ENCODE data around the gene FOSL2.

FOSL2 gene

DNA sequence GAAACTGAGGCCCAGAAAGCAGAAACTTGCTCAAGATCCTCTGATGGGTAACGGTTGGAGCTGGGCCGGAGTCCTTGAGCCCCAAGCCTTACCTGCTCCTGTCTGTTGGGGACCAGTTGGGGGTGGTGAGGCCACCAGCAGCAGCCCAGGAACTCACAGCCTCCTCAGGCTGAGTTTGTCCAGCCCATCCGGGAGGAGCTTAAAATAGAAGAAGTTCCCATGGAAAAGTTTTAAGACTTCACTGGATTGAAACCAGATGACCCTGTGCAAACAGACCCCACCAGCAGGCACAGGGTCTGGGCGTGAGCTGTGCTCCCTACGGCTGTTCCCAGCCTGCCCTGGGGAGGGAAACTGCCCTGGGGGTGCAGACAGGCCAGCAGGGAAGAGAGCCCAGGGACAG lies 40.6 kb upstream of the FOSL2 start:
- H3K4me3 Mint-ChIP-seq = no peak overlapping the region
- H3K4me1 Mint-ChIP-seq = peaks cover 24% of the 10 kb centered on the region
- H3K36me3 Mint-ChIP-seq = no peaks in the 10 kb centered on the region
- H3K9me3 Mint-ChIP-seq = no peaks in the 10 kb centered on the region
- no peak for ATAC-seq
- peak overlapping the region; percentile 88 for H3K27ac Mint-ChIP-seq
- H3K27me3 Mint-ChIP-seq = peaks cover 16% of the 10 kb centered on the region

DNA sequence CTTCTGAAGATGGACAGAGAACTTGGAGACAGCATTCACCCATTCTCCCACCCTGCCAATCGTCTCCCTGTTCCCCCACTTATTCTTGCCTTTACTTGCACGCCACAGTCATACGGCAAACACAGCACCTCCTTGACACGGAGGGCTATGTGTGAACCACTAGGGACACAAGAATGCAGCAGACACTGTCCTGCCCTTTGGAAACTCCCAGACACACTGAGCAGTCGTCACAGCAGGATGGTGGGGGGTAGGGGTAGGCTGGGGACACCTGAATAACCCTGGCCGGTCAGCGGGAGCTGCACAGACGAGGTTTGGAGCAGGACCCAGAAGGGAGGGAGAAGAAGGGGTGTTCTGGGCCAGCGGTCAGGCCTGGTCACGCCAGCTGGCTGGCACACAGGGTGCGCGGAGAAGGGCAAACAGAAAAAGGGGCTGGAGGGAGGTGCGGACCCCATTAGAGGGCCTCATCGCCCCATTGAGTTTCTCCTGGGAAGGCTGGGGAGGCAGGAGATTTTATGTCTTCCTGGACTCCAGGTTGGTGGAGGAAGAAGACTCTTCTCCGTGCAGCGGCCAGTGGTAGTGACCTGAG lies 40.0 kb upstream of the FOSL2 start:
- H3K4me3 Mint-ChIP-seq = no peak overlapping the region
- no peak for ATAC-seq
- H3K27me3 Mint-ChIP-seq = peaks cover 16% of the 10 kb centered on the region
- peak overlapping the region; percentile 88 for H3K27ac Mint-ChIP-seq
- peaks cover 19% of the 10 kb centered on the region for H3K4me1 Mint-ChIP-seq
- H3K36me3 Mint-ChIP-seq = no peaks in the 10 kb centered on the region
- H3K9me3 Mint-ChIP-seq = no peaks in the 10 kb centered on the region

GRCh38 chr2:28354920-28355520 lies 37.6 kb upstream of the FOSL2 start:
- Mint-ChIP-seq H3K4me1 (peaks cover 35% of the 10 kb centered on the region), H3K36me3 (no peaks in the 10 kb centered on the region), H3K4me3 (no peak overlapping the region), H3K27ac (peak overlapping the region; percentile 84), H3K27me3 (peaks cover 7% of the 10 kb centered on the region), H3K9me3 (no peaks in the 10 kb centered on the region)
- no peak for ATAC-seq

- peaks cover 37% of the 10 kb centered on the region for H3K4me1 Mint-ChIP-seq
- H3K27ac Mint-ChIP-seq = peak overlapping the region; percentile 84
- ATAC-seq = no peak
- H3K4me3 Mint-ChIP-seq = no peak overlapping the region
- H3K9me3 Mint-ChIP-seq = no peaks in the 10 kb centered on the region
- no peaks in the 10 kb centered on the region for H3K36me3 Mint-ChIP-seq
- H3K27me3 Mint-ChIP-seq = peaks cover 7% of the 10 kb centered on the region
Observed at GRCh38 chr2:28355521-28356094, 37.0 kb upstream of the FOSL2 start.

DNA sequence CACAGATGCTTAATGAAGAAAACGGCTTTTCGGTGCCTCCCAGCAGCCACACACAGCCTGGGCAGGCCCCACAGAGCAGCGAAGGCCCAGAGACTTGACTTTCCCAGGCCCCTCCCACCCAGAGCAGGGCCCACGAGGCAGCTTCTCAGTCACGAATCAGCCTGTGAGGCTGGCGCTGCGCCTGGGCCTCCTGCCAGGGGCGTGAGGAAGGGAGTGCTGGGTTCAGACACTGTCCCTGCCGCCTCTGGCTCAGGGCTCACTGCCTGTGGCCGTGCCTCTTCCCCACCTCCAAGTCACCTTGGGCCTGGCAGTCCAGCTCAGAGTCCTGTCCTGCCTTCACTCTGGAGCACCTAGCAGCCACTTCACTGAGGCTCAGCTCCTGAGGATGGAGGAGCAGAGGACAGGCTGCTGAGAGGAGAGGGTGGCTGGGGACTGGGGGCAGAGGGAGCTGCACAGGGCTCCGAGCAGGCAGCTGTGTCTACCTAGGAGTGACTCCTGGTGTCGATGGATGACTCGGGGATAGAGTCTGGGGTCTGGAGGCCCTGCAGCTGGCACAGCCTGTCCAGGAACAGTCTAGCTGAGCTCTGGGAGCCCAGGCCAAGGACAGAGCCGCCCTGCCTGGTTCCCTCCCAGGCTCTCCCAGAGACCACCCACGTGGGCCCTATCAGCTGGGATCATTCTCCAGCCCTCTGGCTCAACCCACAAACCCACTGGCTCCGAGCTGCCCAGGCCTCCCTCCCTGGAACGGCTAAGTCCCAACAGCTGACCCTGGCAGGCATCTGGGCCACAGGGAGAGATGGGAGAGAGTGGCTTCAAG lies 36.4 kb upstream of the FOSL2 start:
- Mint-ChIP-seq H3K27me3 (peaks cover 7% of the 10 kb centered on the region), H3K4me1 (peaks cover 35% of the 10 kb centered on the region), H3K27ac (peak overlapping the region; percentile 84), H3K4me3 (no peak overlapping the region), H3K9me3 (no peaks in the 10 kb centered on the region), H3K36me3 (no peaks in the 10 kb centered on the region)
- no peak for ATAC-seq

- Mint-ChIP-seq H3K9me3 (no peaks in the 10 kb centered on the region), H3K27ac (peak overlapping the region; percentile 84), H3K4me3 (no peak overlapping the region), H3K4me1 (peaks cover 27% of the 10 kb centered on the region), H3K36me3 (no peaks in the 10 kb centered on the region), H3K27me3 (peaks cover 9% of the 10 kb centered on the region)
- no peak for ATAC-seq
Observed at GRCh38 chr2:28357055-28357454, 35.6 kb upstream of the FOSL2 start.

DNA sequence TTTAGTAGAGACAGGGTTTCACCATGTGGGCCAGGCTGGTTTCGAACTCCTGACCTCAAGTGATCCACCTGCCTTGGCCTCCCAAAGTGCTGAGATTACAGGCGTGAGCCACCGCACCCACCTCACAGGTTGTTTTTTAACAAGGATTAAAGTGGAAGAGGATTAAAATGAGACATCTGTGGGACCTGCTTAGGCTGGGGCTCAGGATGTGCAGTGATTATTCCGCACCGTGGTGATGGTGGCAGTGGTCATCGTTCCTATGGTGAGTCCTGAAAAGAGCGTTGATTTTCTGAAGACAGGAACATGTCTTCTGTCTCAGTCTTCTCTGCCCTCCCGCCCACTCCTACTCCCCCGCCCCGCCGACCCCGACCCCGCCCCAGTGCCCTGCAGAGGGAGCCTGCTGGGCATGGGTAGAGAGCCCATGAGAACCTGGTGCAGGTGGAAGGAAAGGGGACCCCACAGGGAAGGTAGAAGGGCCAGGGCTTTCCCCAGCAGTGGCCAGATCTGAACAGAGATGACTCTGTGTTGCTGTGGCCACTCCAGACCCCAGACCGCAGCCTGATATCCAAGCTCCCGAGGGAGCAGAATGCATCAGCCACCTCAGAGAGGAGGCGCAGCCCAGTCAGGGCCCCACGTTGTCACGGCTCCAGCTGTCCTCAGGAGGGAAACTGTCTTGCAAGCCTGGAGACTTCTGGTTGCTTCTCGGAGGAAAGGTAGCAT lies 34.5 kb upstream of the FOSL2 start:
- Mint-ChIP-seq H3K4me3 (no peak overlapping the region), H3K4me1 (peaks cover 24% of the 10 kb centered on the region)

GRCh38 chr2:28358668-28359201 lies 33.9 kb upstream of the FOSL2 start:
- H3K27me3 Mint-ChIP-seq = peaks cover 19% of the 10 kb centered on the region
- peak; percentile 1 for ATAC-seq
- H3K9me3 Mint-ChIP-seq = no peaks in the 10 kb centered on the region
- no peaks in the 10 kb centered on the region for H3K36me3 Mint-ChIP-seq
- H3K4me1 Mint-ChIP-seq = peaks cover 24% of the 10 kb centered on the region
- H3K27ac Mint-ChIP-seq = peak overlapping the region; percentile 84
- H3K4me3 Mint-ChIP-seq = peak overlapping the region; percentile 52

More for the DNA sequence above, 34.5 kb upstream of the FOSL2 start:
- H3K9me3 Mint-ChIP-seq = no peaks in the 10 kb centered on the region
- peak overlapping the region; percentile 84 for H3K27ac Mint-ChIP-seq
- H3K27me3 Mint-ChIP-seq = peaks cover 13% of the 10 kb centered on the region
- ATAC-seq = no peak
- no peaks in the 10 kb centered on the region for H3K36me3 Mint-ChIP-seq

- Mint-ChIP-seq H3K4me1 (peaks cover 24% of the 10 kb centered on the region), H3K9me3 (no peaks in the 10 kb centered on the region), H3K36me3 (no peaks in the 10 kb centered on the region), H3K27ac (peak overlapping the region; percentile 84), H3K4me3 (peak overlapping the region; percentile 52), H3K27me3 (peaks cover 26% of the 10 kb centered on the region)
- peak; percentile 88 for ATAC-seq
Observed at GRCh38 chr2:28359222-28360057, 33.2 kb upstream of the FOSL2 start.

GRCh38 chr2:28360058-28360717 lies 32.5 kb upstream of the FOSL2 start:
- peaks cover 24% of the 10 kb centered on the region for H3K4me1 Mint-ChIP-seq
- no peak overlapping the region for H3K4me3 Mint-ChIP-seq
- H3K36me3 Mint-ChIP-seq = no peaks in the 10 kb centered on the region
- ATAC-seq = no peak
- peak overlapping the region; percentile 84 for H3K27ac Mint-ChIP-seq
- peaks cover 30% of the 10 kb centered on the region for H3K27me3 Mint-ChIP-seq
- H3K9me3 Mint-ChIP-seq = no peaks in the 10 kb centered on the region

DNA sequence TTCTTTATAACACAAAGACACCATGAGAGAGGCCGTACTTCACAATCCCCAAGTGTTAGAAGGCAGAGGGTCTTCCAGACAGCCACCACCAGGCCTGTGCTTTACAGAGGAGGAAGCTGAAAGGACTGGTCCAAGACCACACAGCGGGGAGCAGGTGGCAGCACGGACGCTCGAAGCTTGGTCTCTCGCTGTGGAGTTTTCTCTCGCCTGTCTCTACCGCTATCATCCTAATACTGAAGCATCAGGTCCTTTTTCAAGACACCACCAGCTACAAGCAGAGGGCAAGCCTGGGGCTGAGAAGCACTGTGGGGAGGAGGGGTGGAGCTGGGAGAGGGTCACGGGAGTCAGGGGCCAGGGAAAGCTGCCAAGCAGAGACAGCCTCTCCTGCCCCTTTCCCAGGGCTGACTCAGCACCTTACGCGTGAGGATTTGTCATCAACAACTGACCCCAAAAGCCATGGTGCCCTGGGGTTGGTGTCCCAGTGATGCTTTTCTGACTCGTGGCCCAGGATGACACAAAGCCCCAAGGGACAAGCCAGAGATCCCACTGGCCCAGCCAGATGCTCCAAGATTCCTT lies 31.9 kb upstream of the FOSL2 start:
- Mint-ChIP-seq H3K27ac (peak overlapping the region; percentile 84), H3K4me1 (peaks cover 24% of the 10 kb centered on the region), H3K9me3 (no peaks in the 10 kb centered on the region), H3K27me3 (peaks cover 30% of the 10 kb centered on the region), H3K4me3 (no peak overlapping the region), H3K36me3 (no peaks in the 10 kb centered on the region)
- ATAC-seq = no peak

DNA sequence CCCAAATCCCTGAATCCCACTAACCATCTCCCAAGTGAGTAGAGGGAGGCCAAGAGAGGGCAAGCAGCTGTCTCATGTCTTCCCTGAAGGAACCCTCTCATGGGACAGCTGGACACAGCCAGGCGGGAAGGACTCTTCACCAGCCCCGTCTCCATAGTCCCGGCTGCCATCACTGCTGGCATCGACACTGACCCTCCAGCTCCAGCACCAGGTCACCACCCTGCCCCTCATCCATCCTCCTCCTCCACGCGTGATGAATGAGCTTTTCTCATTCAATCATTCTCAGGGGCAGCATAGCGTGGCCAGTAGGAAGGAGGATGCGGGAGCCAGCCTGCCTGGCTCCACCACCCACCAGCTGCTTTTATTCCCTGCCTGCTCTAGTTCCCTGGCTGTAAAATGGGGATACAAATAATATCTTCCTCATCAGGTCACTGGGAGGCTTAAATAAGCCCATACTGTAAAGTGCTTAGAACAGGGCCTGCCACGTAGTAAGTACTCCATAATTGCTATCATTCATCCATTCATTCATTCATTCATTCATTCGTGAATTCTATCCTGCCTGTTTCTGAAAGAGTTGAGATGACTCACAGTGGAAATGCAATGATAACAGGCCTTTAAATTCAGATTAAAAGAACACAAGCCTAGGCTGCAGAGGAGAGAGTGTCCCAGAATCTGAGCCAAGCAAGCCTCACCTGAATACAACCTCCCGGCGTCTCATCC lies 30.5 kb upstream of the FOSL2 start:
- H3K4me3 Mint-ChIP-seq = no peak overlapping the region

DNA sequence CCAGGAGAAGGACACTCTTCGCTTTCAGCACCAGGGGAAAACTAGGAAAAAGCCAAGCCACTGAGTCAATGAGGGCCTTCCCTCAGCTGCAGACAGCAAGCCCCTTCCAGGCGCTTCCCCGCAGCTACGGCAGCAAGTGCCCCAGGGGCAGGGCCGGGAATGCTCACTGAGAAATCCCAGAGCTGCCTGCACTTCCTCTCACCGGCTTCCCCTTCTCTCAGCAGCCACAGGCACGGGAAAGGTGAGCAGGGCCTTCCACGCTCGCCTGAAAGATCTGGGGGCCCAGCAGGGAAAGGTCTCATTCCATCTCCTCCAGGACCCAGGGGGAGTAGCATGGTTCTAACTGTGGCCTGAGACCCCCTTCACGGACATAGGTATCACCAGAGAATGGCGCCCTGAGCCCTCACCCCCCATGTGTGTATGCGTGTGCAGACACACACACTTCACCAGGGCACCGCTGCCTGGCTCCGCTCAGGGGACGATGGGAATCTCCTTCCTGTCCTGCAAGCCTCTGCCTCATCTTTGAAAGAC lies 29.6 kb upstream of the FOSL2 start:
- ATAC-seq = no peak
- no peak overlapping the region for H3K4me3 Mint-ChIP-seq
- H3K36me3 Mint-ChIP-seq = no peaks in the 10 kb centered on the region
- H3K27me3 Mint-ChIP-seq = peaks cover 35% of the 10 kb centered on the region
- H3K4me1 Mint-ChIP-seq = peaks cover 32% of the 10 kb centered on the region
- no peaks in the 10 kb centered on the region for H3K9me3 Mint-ChIP-seq
- peak overlapping the region; percentile 84 for H3K27ac Mint-ChIP-seq

More for the DNA sequence above, 30.5 kb upstream of the FOSL2 start:
- no peaks in the 10 kb centered on the region for H3K36me3 Mint-ChIP-seq
- H3K27me3 Mint-ChIP-seq = peaks cover 30% of the 10 kb centered on the region
- peak overlapping the region; percentile 84 for H3K27ac Mint-ChIP-seq
- H3K9me3 Mint-ChIP-seq = no peaks in the 10 kb centered on the region
- ATAC-seq = no peak
- H3K4me1 Mint-ChIP-seq = peaks cover 32% of the 10 kb centered on the region

Data from stimulated activated memory B cell treated with anti-CD40 and anti-IgM and Interleukin-4, amounts not matched to agents 10 μg/mL and 1 μg/mL and 100 μg/mL, for 72 hours (primary cell).